Panc1 (cell line): ENCODE data around the gene TAS1R2. TPM values are rescaled to one million over a fixed set of nuclear protein-coding genes. Genes with fewer than 3 reads are reported as not detected.

ENCODE experiments used
- ATAC-seq: fragments of 200-7000 bp; cut with Tn5 transposase; 2 replicates; pipeline ENCODE4 v1.9.1; 2020; ENCODE audit warnings: mild to moderate bottlenecking, moderate library complexity
- BruUV-seq: library from RNA; stranded (reverse); fragments of 400-500 nt; replicated peaks from 2 replicates; lab custom pipeline; 2021; lab: Mats Ljungman, UMichigan
- CTCF ChIA-PET: fragments of 300-600 bp; sonication (Branson Sonifier 250); formaldehyde crosslinking; loops from one replicate; lab custom pipeline; 2022; ENCODE audit warnings: antibody characterized with exemption; lab: Charles Lee
- POLR2A ChIA-PET: fragments of 300-600 bp; sonication (Branson Sonifier 250); formaldehyde crosslinking; loops from one replicate; lab custom pipeline; 2022; ENCODE audit warnings: antibody characterized with exemption; lab: Charles Lee
- DNase-seq: peaks from one replicate; pipeline ENCODE4 v3.0.0-alpha.2; 2010; ENCODE audit warnings: low read depth, low spot score
- H3K27ac ChIP-seq: 2 replicates; pipeline ENCODE4 v1.5.1; 2011; ENCODE audit warnings: mild to moderate bottlenecking, low read length, inconsistent platforms
- H3K27me3 ChIP-seq: fragments of 200-500 bp; sonication (Bioruptor generic); 2 replicates; pipeline ENCODE4 v1.6.0; 2014; ENCODE audit warnings: low read length, inconsistent platforms; ENCODE audit not compliant: control insufficient read depth, insufficient read depth
- H3K36me3 ChIP-seq: fragments of 200-500 bp; sonication (Bioruptor generic); 2 replicates; pipeline ENCODE4 v1.5.1; 2014; ENCODE audit warnings: inconsistent platforms, mild to moderate bottlenecking, low read length, moderate library complexity; ENCODE audit not compliant: control insufficient read depth, insufficient read depth
- H3K4me1 ChIP-seq: 2 replicates; pipeline ENCODE4 v1.5.1; 2011; ENCODE audit warnings: inconsistent platforms, mild to moderate bottlenecking, low read length, moderate library complexity; ENCODE audit not compliant: control insufficient read depth, insufficient read depth
- H3K4me3 ChIP-seq, 2 experiments: 2 replicates each; pipeline ENCODE4 v1.5.1; 2011 to 2012; ENCODE audit warnings: low read depth in 2 of 2, low read length in 2 of 2, mild to moderate bottlenecking in 2 of 2, inconsistent platforms in 1 of 2, moderate library complexity in 1 of 2
- H3K9me3 ChIP-seq: fragments of 200-500 bp; sonication (Bioruptor generic); 2 replicates; pipeline ENCODE4 v1.5.1; 2014; ENCODE audit warnings: low read depth, mild to moderate bottlenecking, inconsistent platforms, low read length, moderate library complexity; ENCODE audit not compliant: control insufficient read depth, insufficient read depth
- CTCF ChIP-seq: fragments of 450-650 bp; IDR thresholded peaks from 2 replicates; pipeline ENCODE4 v1.5.1; 2017; ENCODE audit warnings: mild to moderate bottlenecking
- POLR2AphosphoS5 ChIP-seq: IDR thresholded peaks from 2 replicates; pipeline ENCODE4 v1.6.1; 2012; ENCODE audit warnings: mild to moderate bottlenecking, low read depth, low read length, moderate library complexity
- REST ChIP-seq, 2 experiments: IDR thresholded peaks; 2 replicates each; pipeline ENCODE4 v1.6.1; 2011 to 2012; ENCODE audit warnings: low read depth in 2 of 2, control low read depth in 1 of 2, low read length in 1 of 2, mild to moderate bottlenecking in 1 of 2, moderate library complexity in 1 of 2; ENCODE audit not compliant: insufficient read depth in 1 of 2
- SIN3A ChIP-seq: IDR thresholded peaks from 2 replicates; pipeline ENCODE4 v1.6.1; 2012; ENCODE audit warnings: low read depth, mild to moderate bottlenecking, low read length, moderate library complexity, borderline replicate concordance; ENCODE audit not compliant: insufficient read depth
- TCF7L2 ChIP-seq: IDR thresholded peaks from 2 replicates; pipeline ENCODE4 v1.6.1; 2011; ENCODE audit warnings: mild to moderate bottlenecking, low read depth, low read length, inconsistent platforms
- in situ Hi-C: cut with HindIII; loops from 2 replicates; pipeline ENCODE4 v1.10.0; 2016; ENCODE audit warnings: low sequenced_read_pairs, low pct_unique_long_range_greater_than_20kb
- intact Hi-C: fragments of 100-400 bp; cut with micrococcal nuclease; formaldehyde crosslinking; loops from one replicate; pipeline ENCODE4 v1.10.0; 2022; ENCODE audit not compliant: unreplicated experiment
- total RNA-seq: library from RNA; stranded (reverse); gene quantifications from one replicate; pipeline ENCODE4 v1.2.1, GENCODE V29; 2021; ENCODE audit not compliant: unreplicated experiment

Gene TAS1R2
- total RNA-seq, 1 experiment from 2014 or later: not detected

GRCh38 chr1:18814874-18815531, 44.5 kb downstream of the TAS1R2 start:
- ATAC-seq (no peak), DNase-seq (no peak)
- in situ Hi-C loops (no loop called here), intact Hi-C loops (no loop called here)
- no peak overlapping the region for H3K4me3 ChIP-seq
- H3K27me3 ChIP-seq: no peaks in the 10 kb centered on the region
- H3K36me3 ChIP-seq: no peaks in the 10 kb centered on the region; the same call in 1 of the 2 replicates
- ChIA-PET POLR2A (no interaction called here), CTCF (interaction anchor here (1.5 kb wide), 1 partner anchor 218 kb away, joined by 4 read pairs; no protein-coding TSS in a partner anchor)
- TF ChIP-seq TCF7L2 (no peak), SIN3A (no peak), POLR2AphosphoS5 (no peak), CTCF (no peak), REST (IDR thresholded peaks at IDR 0.05; ENCODE audit: insufficient read depth in 1 of 2, low read depth in 2 of 2, low read length in 1 of 2) (no peak)
- no TSS peak for BruUV-seq
- no peak overlapping the region for H3K27ac ChIP-seq
- H3K4me1 ChIP-seq: no peaks in the 10 kb centered on the region
- H3K9me3 ChIP-seq: no peaks in the 10 kb centered on the region

- BruUV-seq: no TSS peak
These were observed 45.0 kb downstream of the TAS1R2 start for GRCh38 chr1:18814425-18814824.

More at GRCh38 chr1:18814425-18814824, 45.0 kb downstream of the TAS1R2 start:
- no peaks in the 10 kb centered on the region; the same call in 1 of the 2 replicates for H3K36me3 ChIP-seq
- ChIA-PET CTCF (no interaction called here), POLR2A (no interaction called here)
- no peaks in the 10 kb centered on the region for H3K4me1 ChIP-seq
- no peak for ATAC-seq
- in situ Hi-C loops (no loop called here), intact Hi-C loops (no loop called here)
- H3K9me3 ChIP-seq: no peaks in the 10 kb centered on the region
- no peak for DNase-seq
- TF ChIP-seq CTCF (no peak), TCF7L2 (no peak), POLR2AphosphoS5 (no peak), REST (IDR thresholded peaks at IDR 0.05; ENCODE audit: insufficient read depth in 1 of 2, low read depth in 2 of 2, low read length in 1 of 2) (no peak), SIN3A (no peak)
- H3K4me3 ChIP-seq: no peak overlapping the region
- no peaks in the 10 kb centered on the region for H3K27me3 ChIP-seq
- no peak overlapping the region for H3K27ac ChIP-seq
